NCI-H187 (cell line): Measurements from ENCODE around the gene RNASE1.
"Not testable (repeated sequence)": the region's sequence is repeated elsewhere in the genome, so short reads cannot be mapped to it uniquely, and the experiment has no call there.

ENCODE experiments used
- DNase-seq, 2 experiments: peaks; one replicate each; lab custom pipeline; 2025; lab: John Stamatoyannopoulos, UW

The RNASE1 gene

GRCh38 chr14:20802341-20803084 is at the start of gene RNASE1:
TSS of gene RNASE1 (minus strand) at chr14:20802844. CDS start at chr14:20802068, 776 bp downstream.
- DNase-seq, result no peak

- no peak for DNase-seq
These were observed 46.4 kb upstream of the RNASE1 start for GRCh38 chr14:20848955-20849570.

GRCh38 chr14:20848316-20848954 is 45.8 kb upstream of the RNASE1 start:
- no peak for DNase-seq

DNA sequence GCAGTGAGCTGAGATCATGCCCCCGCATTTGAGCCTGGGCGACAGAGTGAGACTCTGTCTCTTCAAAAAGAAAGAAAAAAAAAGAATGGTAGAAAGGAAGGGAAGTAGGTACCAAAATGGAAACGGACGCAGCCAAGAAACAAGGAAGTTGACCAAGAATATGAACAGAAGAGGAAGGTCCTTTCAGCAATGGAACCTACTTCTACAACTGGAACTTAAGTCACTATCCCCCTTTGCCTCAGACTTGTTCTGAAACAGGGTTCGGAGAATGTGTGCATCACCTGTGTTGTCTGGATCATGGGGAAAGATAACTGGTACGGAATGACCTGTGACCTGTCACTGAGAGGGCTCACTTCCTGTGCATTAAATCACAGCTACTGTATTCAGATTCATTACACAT is 43.9 kb upstream of the RNASE1 start:
- DNase-seq, result no peak

GRCh38 chr14:20841096-20841495 is 38.5 kb upstream of the RNASE1 start:
- DNase-seq, result no peak

- no peak for DNase-seq
These were observed 35.2 kb upstream of the RNASE1 start for GRCh38 chr14:20837831-20838230.

- DNase-seq, result no peak
These were observed 34.2 kb upstream of the RNASE1 start for GRCh38 chr14:20836668-20837338.

GRCh38 chr14:20834899-20835298 is 32.3 kb upstream of the RNASE1 start:
- no peak for DNase-seq

DNA sequence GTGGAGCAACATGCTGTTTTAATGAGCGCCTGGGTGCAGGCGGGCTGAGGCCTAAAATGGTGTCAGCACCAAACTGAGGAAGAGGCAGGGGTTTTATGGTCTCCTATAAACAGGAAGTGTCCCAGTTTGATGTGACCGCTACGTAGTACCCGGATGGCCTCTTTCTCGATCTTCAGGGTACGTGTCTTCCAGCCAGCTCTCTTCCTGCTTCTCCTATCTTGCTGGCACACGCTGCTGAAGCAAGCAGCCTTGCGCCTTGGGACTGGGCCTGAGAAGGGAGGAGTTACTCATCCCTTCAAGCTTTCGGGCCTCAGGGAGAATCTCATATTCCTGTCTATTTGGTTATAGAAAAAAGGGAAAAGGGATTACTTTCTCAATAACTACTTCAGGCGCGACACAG is 28.2 kb upstream of the RNASE1 start:
- DNase-seq, result no peak

- not testable (repeated sequence) for DNase-seq
These were observed 25.5 kb upstream of the RNASE1 start for GRCh38 chr14:20828024-20828694.

DNA sequence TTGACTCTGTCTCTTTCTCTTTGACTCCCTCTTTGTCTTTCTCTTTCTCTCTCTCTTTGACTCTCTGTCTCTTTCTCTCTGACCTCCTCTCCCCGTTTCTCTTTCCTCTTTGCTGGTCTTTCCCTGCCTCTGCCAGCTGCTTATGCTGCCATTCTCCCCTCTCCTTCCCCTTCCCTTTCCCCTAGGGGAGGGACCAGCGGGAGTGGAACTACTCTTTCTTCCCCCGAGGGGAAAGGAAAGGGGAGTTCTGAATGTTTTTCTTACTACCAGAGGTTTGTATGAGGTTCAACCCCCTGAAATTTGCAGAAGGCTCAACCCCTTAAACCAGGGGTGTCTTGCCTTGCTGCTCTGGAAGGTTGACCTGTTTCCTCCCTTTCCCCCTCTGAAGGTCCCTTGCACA is 24.7 kb upstream of the RNASE1 start:
- DNase-seq, result no peak

DNA sequence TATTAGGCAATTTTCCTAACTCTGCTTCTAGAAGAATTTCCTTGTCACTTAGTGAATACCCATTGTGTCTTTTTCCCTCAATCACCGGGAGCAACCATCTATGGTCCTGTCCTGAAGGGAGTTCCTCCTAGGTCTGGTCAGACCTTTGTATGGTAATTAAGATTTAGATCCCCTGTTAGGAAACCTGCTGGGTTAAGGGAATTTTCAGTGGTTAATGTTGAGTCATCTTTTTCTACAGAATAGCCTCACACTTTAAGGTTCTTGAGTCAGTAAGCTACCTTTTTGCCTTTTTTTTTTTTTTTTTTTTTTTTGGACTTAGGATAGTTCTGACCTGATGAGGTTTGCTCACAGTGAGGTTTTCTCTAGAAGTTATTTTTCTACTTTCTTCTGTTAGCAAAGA is 24.0 kb upstream of the RNASE1 start:
- DNase-seq, result not testable (repeated sequence)

GRCh38 chr14:20823859-20824258 is 21.2 kb upstream of the RNASE1 start:
- DNase-seq, result no peak

DNA sequence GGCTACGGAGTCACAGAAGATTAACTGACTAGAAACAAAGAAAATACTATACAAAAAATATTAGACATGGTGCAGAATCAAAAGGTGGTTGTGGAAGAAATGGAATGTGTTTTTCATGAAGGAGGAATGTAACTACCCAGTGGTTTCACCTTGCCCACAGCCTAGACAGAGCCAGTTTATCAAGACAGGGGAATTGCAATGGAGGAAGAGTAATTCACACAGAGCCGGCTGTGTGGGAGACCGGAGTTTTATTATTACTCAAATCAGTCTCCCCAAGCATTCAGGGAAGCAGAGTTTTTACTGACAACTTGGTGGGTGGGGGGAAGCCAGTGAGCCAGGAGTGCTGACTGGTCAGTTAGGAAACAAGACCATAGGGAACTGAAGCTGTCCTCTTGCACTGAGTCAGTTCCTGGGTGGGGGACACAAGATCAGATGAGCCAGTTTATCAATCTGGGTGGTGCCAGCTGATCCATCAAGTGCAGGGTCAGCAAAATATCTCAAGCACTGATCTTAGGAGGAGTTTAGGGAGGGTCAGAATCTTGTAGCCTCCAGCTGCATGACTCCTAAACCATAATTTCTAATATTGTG is 19.0 kb upstream of the RNASE1 start:
- not testable (repeated sequence) for DNase-seq

- DNase-seq, result no peak
These were observed 17.6 kb upstream of the RNASE1 start for GRCh38 chr14:20820063-20820904.

- DNase-seq, result no peak
These were observed 16.2 kb upstream of the RNASE1 start for GRCh38 chr14:20818861-20819260.

GRCh38 chr14:20815946-20816345 is 13.3 kb upstream of the RNASE1 start:
- DNase-seq, result not testable (repeated sequence)

DNA sequence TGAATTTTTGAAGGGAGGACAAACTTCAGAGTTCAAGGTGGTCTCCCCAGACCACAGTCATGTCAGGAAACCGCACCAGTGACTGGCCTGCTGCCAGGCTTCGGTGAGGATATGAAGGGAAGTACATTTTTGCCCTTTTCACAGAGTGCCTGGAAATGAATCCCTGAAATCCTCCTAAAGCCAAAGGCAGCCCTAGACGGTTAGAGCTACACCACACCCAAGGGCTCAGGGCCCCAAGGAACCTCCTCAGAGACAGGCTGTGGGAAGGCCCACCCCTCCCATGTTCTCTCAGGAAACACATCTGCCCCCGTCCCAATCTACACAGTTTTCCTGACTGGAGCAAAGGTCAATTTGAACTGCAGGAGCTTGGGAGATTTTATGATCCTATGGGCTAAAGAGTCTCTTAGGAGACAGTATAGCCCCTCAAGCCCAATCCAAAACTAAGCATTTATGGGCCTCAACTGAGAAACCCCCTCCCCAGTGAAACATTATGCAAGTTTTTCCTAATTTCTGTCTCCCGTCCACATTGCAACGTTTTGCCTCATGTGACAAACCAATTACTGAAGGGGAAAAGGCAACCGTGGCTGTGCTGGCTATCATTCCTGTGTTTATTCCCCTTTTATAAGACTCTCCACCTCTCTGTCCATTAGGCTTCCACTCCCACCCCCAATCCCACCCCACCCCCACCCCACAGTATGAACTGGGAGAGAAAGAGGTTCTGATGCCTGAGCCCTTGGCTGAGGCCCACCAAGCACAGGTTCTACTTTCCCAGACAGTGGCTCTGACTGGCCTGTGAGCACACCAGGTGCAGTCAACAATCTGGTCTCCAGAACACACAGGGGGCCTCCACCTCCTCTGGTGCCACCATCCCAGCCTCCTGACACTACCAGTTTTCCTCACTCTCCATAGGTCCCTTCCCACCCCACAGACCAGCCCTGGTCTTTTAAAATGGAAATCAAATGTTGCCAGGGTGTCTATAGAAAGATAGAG is 9.6 kb upstream of the RNASE1 start:
- no peak for DNase-seq

GRCh38 chr14:20809917-20810316 is 7.3 kb upstream of the RNASE1 start:
- no peak for DNase-seq

GRCh38 chr14:20808162-20808483 is 5.5 kb upstream of the RNASE1 start:
- DNase-seq, result no peak
